Liver (tissue), 3 donors: ENCODE results near the gene FRMD4A.
A peak's percentile ranks its signal among the peaks of the same experiment; 100 is the strongest.

ENCODE experiments used
- NR2F2 ChIP-seq: IDR thresholded peaks from 2 replicates; pipeline ENCODE4 v1.6.1; 2016; ENCODE audit warnings: antibody characterized with exemption
- RAD21 ChIP-seq, 2 donors: IDR thresholded peaks; 2 replicates each; pipeline ENCODE4 v1.6.1; 2016; ENCODE audit warnings: antibody characterized with exemption in 2 of 2, mild to moderate bottlenecking in 2 of 2
- SP1 ChIP-seq: IDR thresholded peaks from 2 replicates; pipeline ENCODE4 v1.6.1; 2018; ENCODE audit warnings: antibody characterized with exemption, mild to moderate bottlenecking
- TAF1 ChIP-seq: conservative IDR thresholded peaks from 2 replicates; pipeline ENCODE4 v1.6.1; 2016; ENCODE audit warnings: antibody characterized with exemption, mild to moderate bottlenecking
- TF ChIP-seq, protein P1 (sequence below): fragments of 150-350 bp; IDR thresholded peaks from 2 replicates; pipeline ENCODE4 v1.5.1; 2017; ENCODE audit warnings: improper control_type of control experiment, low read depth, low read length; ENCODE audit not compliant: missing input control
- TF ChIP-seq, protein P2 (sequence below): IDR thresholded peaks from 2 replicates; pipeline ENCODE4 v1.6.1; 2016; ENCODE audit warnings: antibody characterized with exemption
- donor health status: healthy.
- donor health status: healthy.

DNA sequence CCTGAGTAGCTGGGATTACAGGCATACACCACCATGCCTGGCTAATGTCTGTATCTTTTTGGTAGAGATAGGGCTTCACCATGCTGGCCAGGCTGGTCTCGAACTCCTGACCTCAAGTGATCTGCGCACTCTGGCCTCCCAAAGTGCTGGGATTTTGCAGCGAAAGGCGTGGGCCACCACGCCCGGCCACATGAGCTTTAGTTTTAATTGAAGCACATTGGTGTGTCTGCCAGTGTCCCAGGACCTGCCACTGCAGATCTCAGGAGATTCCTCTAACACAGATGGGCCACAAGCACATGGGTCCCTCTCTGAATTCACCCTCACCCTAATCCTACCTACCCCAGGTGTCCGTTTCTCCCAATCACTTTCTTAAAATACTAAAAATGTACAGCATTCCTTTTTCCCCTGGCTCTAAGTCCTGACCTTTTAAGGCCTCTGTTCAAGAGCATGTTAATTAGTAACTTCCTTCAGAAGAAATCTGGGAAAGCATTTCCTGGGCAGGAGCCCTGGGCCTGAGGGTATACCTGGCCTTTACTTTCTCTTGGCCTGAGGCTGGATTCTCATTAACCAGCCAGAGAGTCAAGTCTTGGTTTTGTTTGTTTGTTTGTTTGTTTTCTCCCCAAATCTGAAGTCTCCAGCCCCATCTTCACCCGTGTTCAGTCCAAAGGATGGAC lies 661.4 kb downstream of the FRMD4A start:
- peak; percentile 23 for TF ChIP-seq SP1
- no peak for TF ChIP-seq NR2F2
- TF ChIP-seq, protein P1, sequence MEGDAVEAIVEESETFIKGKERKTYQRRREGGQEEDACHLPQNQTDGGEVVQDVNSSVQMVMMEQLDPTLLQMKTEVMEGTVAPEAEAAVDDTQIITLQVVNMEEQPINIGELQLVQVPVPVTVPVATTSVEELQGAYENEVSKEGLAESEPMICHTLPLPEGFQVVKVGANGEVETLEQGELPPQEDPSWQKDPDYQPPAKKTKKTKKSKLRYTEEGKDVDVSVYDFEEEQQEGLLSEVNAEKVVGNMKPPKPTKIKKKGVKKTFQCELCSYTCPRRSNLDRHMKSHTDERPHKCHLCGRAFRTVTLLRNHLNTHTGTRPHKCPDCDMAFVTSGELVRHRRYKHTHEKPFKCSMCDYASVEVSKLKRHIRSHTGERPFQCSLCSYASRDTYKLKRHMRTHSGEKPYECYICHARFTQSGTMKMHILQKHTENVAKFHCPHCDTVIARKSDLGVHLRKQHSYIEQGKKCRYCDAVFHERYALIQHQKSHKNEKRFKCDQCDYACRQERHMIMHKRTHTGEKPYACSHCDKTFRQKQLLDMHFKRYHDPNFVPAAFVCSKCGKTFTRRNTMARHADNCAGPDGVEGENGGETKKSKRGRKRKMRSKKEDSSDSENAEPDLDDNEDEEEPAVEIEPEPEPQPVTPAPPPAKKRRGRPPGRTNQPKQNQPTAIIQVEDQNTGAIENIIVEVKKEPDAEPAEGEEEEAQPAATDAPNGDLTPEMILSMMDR: no peak
- TF ChIP-seq, protein P2, sequence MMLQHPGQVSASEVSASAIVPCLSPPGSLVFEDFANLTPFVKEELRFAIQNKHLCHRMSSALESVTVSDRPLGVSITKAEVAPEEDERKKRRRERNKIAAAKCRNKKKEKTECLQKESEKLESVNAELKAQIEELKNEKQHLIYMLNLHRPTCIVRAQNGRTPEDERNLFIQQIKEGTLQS: no peak
- TF ChIP-seq TAF1: no peak
- TF ChIP-seq RAD21 (IDR thresholded peaks at IDR 0.05): peak in 1 of 2 donors; percentile 29
